SU-DHL-6 (cell line): ENCODE results near the gene FAAH2.

Experiments
- H2AFZ ChIP-seq: fragments of 200-600 bp; sonication (generic); 2 replicates; pipeline ENCODE4 v1.6.1; 2014; ENCODE audit warnings: low read depth, mild to moderate bottlenecking, moderate library complexity, mixed read lengths, antibody characterized with exemption, low read length; ENCODE audit not compliant: severe bottlenecking
- H3F3A ChIP-seq: fragments of 200-600 bp; shearing (Covaris generic); 2 replicates; pipeline ENCODE4 v1.6.0; 2016; ENCODE audit warnings: antibody characterized with exemption, mild to moderate bottlenecking; ENCODE audit not compliant: insufficient read depth
- H3K27ac ChIP-seq: fragments of 200-600 bp; sonication (generic); 2 replicates; pipeline ENCODE4 v1.5.1; 2016; ENCODE audit warnings: low read depth, mild to moderate bottlenecking, low read length, moderate library complexity, mixed read lengths
- H3K27me3 ChIP-seq: fragments of 200-600 bp; sonication (generic), shearing (Covaris generic); 2 replicates; pipeline ENCODE4 v1.6.0; 2014; ENCODE audit warnings: mild to moderate bottlenecking, low read length
- H3K36me3 ChIP-seq: fragments of 200-600 bp; sonication (generic); 2 replicates; pipeline ENCODE4 v1.6.1; 2014; ENCODE audit warnings: mild to moderate bottlenecking, low read length, mixed read lengths
- H3K4me2 ChIP-seq: fragments of 300-600, 200-600 bp; shearing (Covaris generic), sonication (generic); 2 replicates; pipeline ENCODE4 v1.6.0; 2014; ENCODE audit warnings: low read length, low read depth, mild to moderate bottlenecking; ENCODE audit not compliant: poor library complexity, severe bottlenecking
- H3K4me3 ChIP-seq: fragments of 200-600 bp; sonication (generic); 2 replicates; pipeline ENCODE4 v1.5.1; 2014; ENCODE audit warnings: antibody characterized with exemption, low read length, mild to moderate bottlenecking, mixed read lengths; ENCODE audit not compliant: insufficient read depth, poor library complexity, severe bottlenecking
- H3K79me2 ChIP-seq: fragments of 200-600 bp; sonication (generic); 2 replicates; pipeline ENCODE4 v1.6.1; 2014; ENCODE audit warnings: mild to moderate bottlenecking, low read length, moderate library complexity; ENCODE audit not compliant: insufficient read depth
- H3K9ac ChIP-seq: fragments of 200-600 bp; sonication (generic); 2 replicates; pipeline ENCODE4 v1.7.0; 2014; ENCODE audit warnings: mild to moderate bottlenecking, low read length
- H3K9me2 ChIP-seq: fragments of 200-600 bp; sonication (generic); replicated peaks from 2 replicates; pipeline ENCODE4 v1.6.1; 2014; ENCODE audit warnings: low read length; ENCODE audit not compliant: insufficient read depth
- H3K9me3 ChIP-seq: fragments of 200-600 bp; sonication (generic); 2 replicates; pipeline ENCODE4 v1.6.1; 2014; ENCODE audit warnings: low read length, mixed read lengths; ENCODE audit not compliant: insufficient read depth
- H4K20me1 ChIP-seq: fragments of 200-600 bp; sonication (generic); 2 replicates; pipeline ENCODE4 v1.6.1; 2014; ENCODE audit warnings: low read depth, mild to moderate bottlenecking, antibody characterized with exemption, low read length, moderate library complexity, mixed read lengths
- CTCF ChIP-seq: fragments of 200-600 bp; sonication (generic); IDR thresholded peaks from one replicate; pipeline ENCODE4 v1.5.1; 2017; ENCODE audit warnings: antibody characterized with exemption, mild to moderate bottlenecking, low read length, moderate library complexity; ENCODE audit not compliant: insufficient read depth, poor library complexity, severe bottlenecking
- EZH2phosphoT487 ChIP-seq: fragments of 200-600 bp; sonication (generic), shearing (Covaris generic); conservative IDR thresholded peaks from 2 replicates; pipeline ENCODE4 v1.6.1; 2018; ENCODE audit warnings: mild to moderate bottlenecking, antibody characterized with exemption, low read length, moderate library complexity, mixed read lengths

The FAAH2 gene

GRCh38 chrX:57353472-57354132 lies 67.1 kb downstream of the FAAH2 start:
- Histone ChIP-seq H3K9me2 (no peaks in the 10 kb centered on the region), H3F3A (no peaks in the 10 kb centered on the region), H3K9me3 (no peaks in the 10 kb centered on the region), H3K27me3 (no peaks in the 10 kb centered on the region), H3K4me2 (no peak overlapping the region), H2AFZ (no peak overlapping the region), H3K36me3 (no peaks in the 10 kb centered on the region), H3K27ac (no peak overlapping the region), H3K4me3 (no peak overlapping the region), H4K20me1 (no peaks in the 10 kb centered on the region), H3K79me2 (no peaks in the 10 kb centered on the region), H3K9ac (no peak overlapping the region)
- TF ChIP-seq EZH2phosphoT487, result no peak

- Histone ChIP-seq H3K27ac (no peak overlapping the region), H3K4me2 (no peak overlapping the region), H4K20me1 (no peaks in the 10 kb centered on the region), H2AFZ (no peak overlapping the region), H3F3A (no peaks in the 10 kb centered on the region), H3K9me2 (no peaks in the 10 kb centered on the region), H3K9ac (no peak overlapping the region), H3K9me3 (no peaks in the 10 kb centered on the region), H3K36me3 (no peaks in the 10 kb centered on the region), H3K4me3 (no peak overlapping the region), H3K79me2 (no peaks in the 10 kb centered on the region), H3K27me3 (no peaks in the 10 kb centered on the region)
- TF ChIP-seq EZH2phosphoT487, result no peak
- TF ChIP-seq CTCF, result no peak
These were observed 77.6 kb downstream of the FAAH2 start for GRCh38 chrX:57364145-57364544.

GRCh38 chrX:57366430-57366829 lies 79.9 kb downstream of the FAAH2 start:
- H3K4me3 ChIP-seq, result no peak overlapping the region
- no peaks in the 10 kb centered on the region for H3K9me2 ChIP-seq
- no peaks in the 10 kb centered on the region for H3K27me3 ChIP-seq
- H3K4me2 ChIP-seq, result no peak overlapping the region
- no peaks in the 10 kb centered on the region for H3K79me2 ChIP-seq
- no peaks in the 10 kb centered on the region for H3K36me3 ChIP-seq
- TF ChIP-seq EZH2phosphoT487, result no peak
- TF ChIP-seq CTCF, result no peak
- H3K9me3 ChIP-seq, result no peaks in the 10 kb centered on the region
- no peak overlapping the region for H3K27ac ChIP-seq
- H4K20me1 ChIP-seq, result no peaks in the 10 kb centered on the region
- H3K9ac ChIP-seq, result no peak overlapping the region
- H3F3A ChIP-seq, result no peaks in the 10 kb centered on the region
- no peak overlapping the region for H2AFZ ChIP-seq

- no peak overlapping the region for H2AFZ ChIP-seq
- no peaks in the 10 kb centered on the region for H4K20me1 ChIP-seq
- no peaks in the 10 kb centered on the region for H3K27me3 ChIP-seq
- no peak overlapping the region for H3K4me3 ChIP-seq
- H3K4me2 ChIP-seq, result no peak overlapping the region
- no peaks in the 10 kb centered on the region for H3K79me2 ChIP-seq
- no peak overlapping the region for H3K27ac ChIP-seq
- H3F3A ChIP-seq, result no peaks in the 10 kb centered on the region
- no peaks in the 10 kb centered on the region for H3K36me3 ChIP-seq
- no peaks in the 10 kb centered on the region for H3K9me3 ChIP-seq
- TF ChIP-seq EZH2phosphoT487, result no peak
- TF ChIP-seq CTCF, result no peak
- H3K9ac ChIP-seq, result no peak overlapping the region
- no peaks in the 10 kb centered on the region for H3K9me2 ChIP-seq
These were observed 81.1 kb downstream of the FAAH2 start for GRCh38 chrX:57367649-57368048.
